Measurements from ENCODE around the gene ST6GALNAC3. TPM values are rescaled to one million over a fixed set of nuclear protein-coding genes. Genes with fewer than 3 reads are reported as not detected.
A peak's percentile ranks its signal among the peaks of the same experiment; 100 is the strongest.

Gene ST6GALNAC3
- polyA plus RNA-seq, 3 donors: 63.8 to 87.0 (median 78.0) TPM

GRCh38 chr1:76661531-76661930, 587.0 kb downstream of the ST6GALNAC3 start:
- DNase-seq (ENCODE audit: extremely low read depth in 1 of 11, low read depth in 9 of 11, low spot score in 4 of 11): no peak

DNA sequence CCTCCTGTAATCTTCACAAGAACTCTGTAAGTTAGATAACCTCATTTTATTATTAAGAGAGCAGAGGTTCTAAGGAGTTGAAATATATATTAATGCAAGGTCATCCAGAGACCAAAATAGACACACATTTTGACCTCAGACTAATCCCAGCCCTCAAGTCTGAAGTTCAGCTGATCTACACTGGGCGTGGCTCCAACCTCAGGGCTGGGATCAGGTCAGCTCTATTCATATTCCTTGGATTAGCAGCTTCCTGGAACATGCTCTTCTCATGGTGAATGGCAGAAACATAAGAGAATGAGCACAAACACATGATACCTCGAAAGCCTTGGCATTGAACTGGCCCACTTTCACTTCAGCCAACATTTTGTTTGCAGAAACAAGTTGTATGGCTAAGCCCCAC, 592.0 kb downstream of the ST6GALNAC3 start:
- DNase-seq (ENCODE audit: extremely low read depth in 1 of 11, low read depth in 9 of 11, low spot score in 4 of 11): no peak

GRCh38 chr1:76668046-76668445, 593.5 kb downstream of the ST6GALNAC3 start:
- DNase-seq (ENCODE audit: extremely low read depth in 1 of 11, low read depth in 9 of 11, low spot score in 4 of 11): peak in 10 of 11 donors; percentile 38 to 71 (median 54)

DNA sequence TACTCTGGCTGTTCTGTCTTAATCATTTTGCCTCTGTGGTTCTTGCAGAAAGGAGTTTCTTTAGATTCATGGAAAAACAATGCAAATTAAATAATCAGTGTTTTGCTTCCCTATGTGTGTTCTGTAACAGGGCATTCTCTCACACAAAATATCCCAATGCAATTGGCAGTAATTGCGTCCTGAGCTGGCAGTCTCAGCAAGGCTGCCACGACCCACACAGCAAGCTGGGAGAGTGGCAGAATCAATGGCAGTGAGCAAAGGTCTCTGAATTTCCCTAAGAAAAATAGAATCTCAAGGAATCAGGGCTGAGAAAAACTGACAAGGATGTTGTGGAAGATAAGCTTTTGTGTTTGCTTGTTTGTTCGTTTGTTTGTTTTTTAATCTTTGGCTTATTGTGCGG, 594.6 kb downstream of the ST6GALNAC3 start:
- DNase-seq (ENCODE audit: extremely low read depth in 1 of 11, low read depth in 9 of 11, low spot score in 4 of 11): no peak

GRCh38 chr1:76669624-76670315, 595.2 kb downstream of the ST6GALNAC3 start:
- DNase-seq (ENCODE audit: extremely low read depth in 1 of 11, low read depth in 9 of 11, low spot score in 4 of 11): no peak

GRCh38 chr1:76674689-76675210, 600.2 kb downstream of the ST6GALNAC3 start:
- no peak for DNase-seq (ENCODE audit: extremely low read depth in 1 of 11, low read depth in 9 of 11, low spot score in 4 of 11)

- no peak for DNase-seq (ENCODE audit: extremely low read depth in 1 of 11, low read depth in 9 of 11, low spot score in 4 of 11)
Measured at GRCh38 chr1:76677416-76678405, 603.2 kb downstream of the ST6GALNAC3 start.

- DNase-seq (ENCODE audit: extremely low read depth in 1 of 11, low read depth in 9 of 11, low spot score in 4 of 11): no peak
Measured at GRCh38 chr1:76679534-76680152, 605.1 kb downstream of the ST6GALNAC3 start.

DNA sequence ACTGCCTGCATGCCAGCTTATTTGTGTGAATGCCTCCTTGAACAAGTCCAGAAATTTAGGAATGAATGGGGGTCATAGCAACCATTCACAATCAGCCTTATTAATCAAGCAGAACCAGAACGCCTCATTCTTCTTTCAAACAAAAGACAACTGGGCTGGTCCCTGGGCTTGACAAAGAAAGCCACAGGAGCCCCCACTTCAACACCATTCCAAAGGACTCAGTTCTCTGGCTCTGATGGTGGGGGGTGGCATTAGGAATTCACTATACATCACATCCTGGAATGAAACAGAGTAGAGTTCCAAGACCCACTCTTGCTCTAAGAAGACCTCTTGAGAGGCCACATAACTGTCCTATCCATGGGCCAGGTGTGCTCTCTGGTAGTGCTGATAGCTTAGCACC, 606.1 kb downstream of the ST6GALNAC3 start:
- DNase-seq (ENCODE audit: extremely low read depth in 1 of 11, low read depth in 9 of 11, low spot score in 4 of 11): no peak

DNA sequence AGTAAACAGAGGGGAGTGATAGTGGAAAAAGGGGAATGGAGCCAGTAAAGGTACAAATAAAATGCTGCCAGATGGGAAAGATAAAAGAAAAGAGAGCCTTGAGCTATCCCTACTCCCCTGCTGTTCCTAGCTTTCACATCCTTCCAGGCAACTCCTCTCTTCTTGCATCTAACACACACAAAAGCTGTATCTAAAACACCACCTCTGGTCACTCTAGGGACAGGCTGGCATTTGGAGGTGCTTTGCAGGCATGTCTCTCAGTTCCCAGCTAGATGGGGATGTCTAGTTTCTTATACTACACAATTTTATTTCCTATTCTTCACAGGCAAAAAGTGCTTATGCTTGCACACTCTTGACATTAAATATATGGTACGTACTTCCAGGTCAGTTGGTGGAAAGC, 607.6 kb downstream of the ST6GALNAC3 start:
- no peak for DNase-seq (ENCODE audit: extremely low read depth in 1 of 11, low read depth in 9 of 11, low spot score in 4 of 11)

Other genes starting within 250 kb of the ST6GALNAC3 start
- not detected for gene ASB17, start 142.3 kb upstream of the ST6GALNAC3 start, polyA plus RNA-seq (ENCODE audit: insufficient read length in 3 of 3)